EL (cell line): ENCODE data around the gene WDR70.

Experiments
- DNase-seq: peaks from one replicate; pipeline ENCODE4 v3.0.0-alpha.2; 2016

WDR70 gene

DNA sequence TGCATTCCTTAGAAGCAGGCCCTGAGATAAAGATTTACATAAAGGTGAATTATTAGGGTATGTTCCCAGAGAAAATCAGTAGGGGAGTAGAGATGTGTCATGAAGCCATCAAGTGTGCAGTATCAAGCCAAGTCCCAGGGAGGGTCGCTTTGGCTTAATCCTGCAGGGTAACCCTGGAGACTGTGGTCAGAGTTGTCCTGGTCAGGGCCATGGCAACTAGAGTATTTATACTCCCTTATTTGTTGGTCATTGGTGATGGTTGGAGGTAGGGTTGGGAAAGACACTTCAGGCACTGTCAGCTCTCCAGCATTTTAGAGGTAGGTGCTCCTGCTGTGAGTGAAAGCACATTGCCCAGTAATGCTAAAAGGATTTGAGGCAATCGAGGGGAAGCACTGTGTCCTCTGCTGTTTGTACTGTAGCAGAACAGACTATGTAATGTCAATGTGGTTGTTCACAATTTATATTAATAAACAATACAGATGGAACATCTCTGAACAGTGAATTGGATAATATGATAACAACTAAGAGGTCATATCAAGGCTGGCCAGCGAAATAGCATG lies 351.9 kb downstream of the WDR70 start:
- no peak for DNase-seq

DNA sequence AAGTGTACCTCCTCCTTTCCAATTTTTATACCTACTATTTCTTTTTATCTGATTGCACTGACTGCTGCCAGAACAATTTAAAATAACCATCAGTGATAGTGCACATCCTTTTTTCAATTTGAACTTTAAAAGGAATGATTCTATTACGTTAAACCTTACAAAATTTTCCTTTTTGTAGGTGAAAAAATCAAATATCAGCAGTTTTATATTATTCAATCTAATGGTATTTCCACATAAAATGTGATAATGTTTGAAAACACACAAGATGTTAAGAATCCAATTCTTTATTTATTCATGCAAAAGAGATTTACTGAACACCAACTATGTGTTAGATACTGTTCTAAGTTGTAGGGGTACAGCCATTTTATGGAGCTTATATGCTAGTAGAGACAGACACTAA lies 355.0 kb downstream of the WDR70 start:
- DNase-seq = no peak

DNA sequence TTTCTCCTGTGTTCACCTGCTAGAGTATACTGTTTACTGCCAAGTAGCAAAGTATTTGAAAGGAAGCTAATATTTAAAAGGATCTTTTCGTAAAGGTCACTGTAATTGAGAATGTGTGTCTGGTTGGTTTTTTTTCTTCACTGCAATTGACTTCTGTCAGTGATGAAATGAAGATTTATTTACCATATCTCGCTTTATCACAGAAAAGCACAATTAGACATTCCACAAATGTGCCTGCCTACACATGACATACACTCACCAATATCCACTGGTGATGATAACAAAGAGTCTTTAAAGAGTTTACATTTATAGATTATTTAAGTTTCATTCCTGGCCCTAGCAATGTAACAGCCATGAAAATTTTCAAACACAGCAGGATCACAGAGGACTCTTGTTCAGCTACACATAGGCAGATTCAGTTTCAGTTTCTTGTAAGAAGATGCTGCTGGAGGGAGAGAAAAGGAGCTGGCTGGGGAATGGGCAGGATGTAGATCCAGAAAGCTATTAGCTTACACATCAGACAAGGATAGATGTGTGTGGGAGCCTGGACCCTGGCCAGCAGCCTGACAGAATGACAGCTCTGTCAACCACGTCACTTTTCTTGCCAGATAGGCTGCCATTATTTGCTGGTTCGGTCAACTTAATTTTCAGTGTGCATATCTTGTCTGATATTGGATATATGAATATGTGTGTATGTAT lies 356.7 kb downstream of the WDR70 start:
- peak; percentile 21 for DNase-seq

DNA sequence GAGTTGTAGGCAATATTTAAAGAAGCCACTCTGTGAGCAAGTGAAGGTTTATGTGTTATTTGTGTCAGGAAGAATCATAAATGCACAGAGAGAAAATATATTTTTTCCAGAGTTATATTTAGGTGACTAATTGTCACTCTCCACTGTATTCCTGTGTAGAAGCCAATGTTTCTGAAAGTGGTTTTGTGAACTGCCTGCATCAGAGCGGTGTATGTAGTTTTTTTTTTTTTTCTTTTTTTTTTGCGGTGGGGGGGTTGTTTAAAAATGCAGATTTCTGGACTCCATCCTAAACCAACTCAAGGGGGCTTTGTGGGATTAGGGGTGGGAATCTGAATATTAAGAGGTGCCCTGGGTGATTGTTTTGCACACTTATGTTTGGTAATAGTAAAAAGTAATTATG lies 357.3 kb downstream of the WDR70 start:
- DNase-seq = no peak

DNA sequence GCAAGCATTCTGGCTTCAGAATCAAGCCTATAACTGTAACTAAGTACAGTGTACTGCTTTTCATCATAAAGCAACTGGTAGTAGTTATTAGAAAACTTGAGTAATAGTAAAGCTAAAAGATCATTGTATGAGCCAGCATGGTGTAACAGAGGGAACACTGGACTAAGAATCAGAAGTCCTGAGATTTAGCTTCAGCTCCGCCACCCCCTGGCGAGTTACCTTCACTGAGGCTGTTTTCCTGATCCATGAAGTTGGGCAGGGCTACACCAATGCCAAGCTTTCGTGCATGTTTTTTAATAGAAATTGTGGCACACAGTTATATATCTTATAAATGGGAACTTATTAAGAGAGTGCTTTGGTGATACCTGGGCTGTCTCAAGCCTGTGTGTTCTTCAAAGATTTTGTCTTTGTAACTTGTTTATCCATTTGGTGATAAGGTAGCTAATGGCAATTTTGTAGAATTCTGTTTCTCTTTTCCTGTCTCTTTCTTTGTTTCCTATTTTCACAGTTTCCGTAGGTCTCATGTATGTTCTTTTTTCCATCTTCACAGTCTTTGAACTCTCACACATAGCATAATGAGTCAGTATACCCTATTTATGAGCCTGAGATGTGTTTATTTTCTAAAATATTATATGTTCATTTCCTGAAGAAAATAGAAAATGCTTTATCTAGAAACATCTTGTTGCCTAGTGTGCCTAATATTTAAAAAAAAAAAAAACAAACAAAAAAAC lies 358.4 kb downstream of the WDR70 start:
- no peak for DNase-seq

DNA sequence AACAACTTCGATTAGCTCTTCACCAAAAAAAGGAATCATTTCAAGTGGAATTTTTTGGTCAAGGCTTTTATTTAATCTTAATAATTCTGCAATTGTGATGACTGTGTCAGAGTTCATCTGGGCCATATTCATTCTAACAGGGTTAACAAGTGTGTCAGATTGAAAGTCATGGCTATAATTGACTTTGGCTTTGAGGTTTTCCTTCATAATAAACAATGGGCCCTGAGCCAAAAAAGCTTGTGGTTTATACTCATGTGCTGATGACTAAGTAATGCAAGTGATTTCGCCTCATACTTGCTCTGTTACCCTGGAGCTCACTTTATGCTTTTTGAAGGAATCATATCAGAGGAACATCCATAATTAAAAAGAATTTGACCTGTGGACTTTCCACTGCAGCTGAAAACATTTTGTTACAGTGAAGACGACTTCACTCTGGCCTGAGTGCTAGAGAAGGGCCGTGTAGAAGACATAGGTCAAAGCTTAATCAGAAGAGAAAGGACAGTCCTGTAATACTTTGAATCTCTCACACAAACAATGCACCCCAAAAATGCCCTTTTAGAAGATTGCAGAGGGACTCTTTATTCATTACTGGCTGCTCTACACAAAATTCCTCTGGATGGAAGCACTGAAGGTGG lies 359.1 kb downstream of the WDR70 start:
- DNase-seq = peak; percentile 96

DNA sequence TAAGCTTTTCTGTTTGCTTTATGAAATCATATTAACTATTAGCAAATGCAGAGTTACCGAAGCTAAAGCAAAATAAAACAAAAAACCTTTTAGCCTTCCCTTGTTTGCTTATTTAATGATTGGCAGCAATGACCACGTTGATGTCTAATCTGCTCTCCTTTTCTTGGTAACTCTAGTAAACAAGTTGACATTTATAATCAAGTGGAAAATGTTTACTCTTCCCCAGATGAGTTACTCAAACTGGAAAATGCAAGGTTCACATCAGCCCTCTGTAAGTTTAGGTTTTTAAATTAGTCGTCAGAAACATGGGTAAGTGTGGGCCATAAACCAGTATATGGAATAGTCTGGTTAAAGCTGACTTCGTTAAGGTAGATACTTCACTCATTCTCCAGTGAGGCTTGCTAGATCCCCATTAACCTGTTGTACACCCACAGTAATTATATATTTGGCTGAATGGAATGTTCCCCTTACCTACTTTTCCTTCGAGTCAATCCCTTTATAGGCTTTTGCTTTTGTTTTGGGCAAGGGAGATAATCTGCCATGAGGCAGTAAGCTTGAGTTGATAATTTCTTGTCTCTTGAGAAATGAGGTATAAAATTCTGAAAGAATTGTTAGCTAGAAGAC lies 359.9 kb downstream of the WDR70 start:
- no peak for DNase-seq

DNA sequence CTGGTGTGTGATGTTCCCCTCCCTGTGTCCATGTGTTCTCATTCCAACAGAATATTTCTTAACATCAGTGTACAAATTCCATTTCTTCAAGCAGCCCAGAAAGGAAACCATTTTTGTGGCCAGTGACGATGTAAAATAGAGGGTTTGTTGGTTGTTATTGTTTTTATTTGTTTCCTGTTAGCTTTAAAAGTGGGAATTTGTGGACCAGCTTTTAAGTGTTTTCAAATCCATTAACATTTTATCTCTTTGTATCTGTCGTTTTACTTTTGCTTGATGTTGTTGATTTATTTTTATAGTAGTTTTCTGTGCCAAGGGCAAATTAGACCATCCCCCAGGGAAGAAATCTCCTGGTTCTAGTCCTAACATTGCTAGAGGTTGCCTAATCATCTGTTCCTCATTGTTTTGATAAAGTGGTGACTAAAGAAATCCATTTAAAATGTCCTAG lies 360.7 kb downstream of the WDR70 start:
- peak; percentile 58 for DNase-seq

DNA sequence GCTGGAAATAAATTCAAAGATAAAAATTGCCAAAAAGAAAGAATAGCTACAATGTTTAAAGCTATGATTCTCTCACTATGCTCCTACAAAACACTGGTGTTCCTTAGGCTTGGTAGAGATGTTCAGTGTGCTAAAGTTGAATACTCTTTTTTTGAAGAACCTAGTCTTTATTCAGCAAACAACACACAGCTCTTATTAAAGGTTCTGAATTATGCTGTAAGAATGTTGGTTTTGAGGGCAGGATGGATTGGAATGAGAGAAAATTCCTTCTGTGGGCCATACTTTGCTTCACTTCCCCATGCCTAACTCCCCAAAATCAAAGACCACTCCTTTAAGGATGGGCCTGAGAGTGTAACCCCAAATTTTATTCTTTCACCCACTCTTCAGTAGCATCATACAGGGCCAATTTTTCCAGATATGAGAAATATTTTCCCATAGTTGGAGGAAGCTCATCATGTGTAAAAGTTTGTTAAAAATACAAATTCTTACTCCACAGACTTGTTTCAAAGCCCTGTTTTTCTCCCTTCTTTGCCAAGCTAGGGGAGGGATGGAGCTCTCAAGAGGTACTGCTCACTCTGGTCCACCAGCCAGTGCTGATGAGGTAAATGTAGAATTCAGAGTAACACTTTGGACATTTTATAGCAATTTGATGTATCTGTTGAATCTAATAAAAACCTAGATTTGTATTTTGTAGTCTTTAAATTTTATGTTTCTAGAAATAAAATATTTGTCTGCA lies 361.4 kb downstream of the WDR70 start:
- peak; percentile 66 for DNase-seq

DNA sequence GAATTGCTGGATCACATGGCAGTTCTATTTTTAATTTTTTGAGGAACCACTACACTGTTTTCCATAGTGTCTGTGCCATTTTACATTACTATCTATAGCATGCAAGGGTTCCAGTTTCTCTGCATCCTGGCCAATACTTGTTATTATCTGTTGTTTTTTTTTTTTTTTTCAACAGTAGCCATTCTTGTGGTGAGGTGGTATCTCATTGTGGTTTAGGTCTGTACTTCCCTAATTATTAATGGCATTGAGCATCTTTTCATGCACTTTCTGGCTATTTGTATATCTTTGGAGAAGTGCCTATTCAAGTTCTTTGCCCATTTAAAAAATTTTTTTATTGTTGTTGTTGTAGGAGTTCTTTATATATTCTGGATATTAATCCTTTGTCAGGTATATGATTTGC lies 363.0 kb downstream of the WDR70 start:
- DNase-seq = no peak

DNA sequence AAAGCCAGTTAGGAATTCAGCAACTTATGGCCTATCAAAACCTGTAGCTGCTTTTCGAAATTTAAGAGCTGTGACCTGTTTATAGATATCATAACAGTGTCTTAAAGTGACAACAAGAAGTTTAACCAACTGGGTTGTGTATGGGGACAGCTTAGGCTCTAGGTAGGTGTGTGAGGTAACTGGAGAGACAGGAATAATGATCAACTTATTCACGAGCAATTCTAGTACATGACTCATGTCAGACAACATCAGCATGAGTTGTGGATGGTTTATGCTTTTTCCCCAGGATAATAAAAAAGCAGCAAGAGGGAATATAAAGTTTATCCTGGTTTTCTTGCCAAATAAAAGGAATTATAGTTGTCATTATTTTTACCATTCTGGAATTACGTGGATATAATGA lies 372.1 kb downstream of the WDR70 start:
- DNase-seq = peak; percentile 38

DNA sequence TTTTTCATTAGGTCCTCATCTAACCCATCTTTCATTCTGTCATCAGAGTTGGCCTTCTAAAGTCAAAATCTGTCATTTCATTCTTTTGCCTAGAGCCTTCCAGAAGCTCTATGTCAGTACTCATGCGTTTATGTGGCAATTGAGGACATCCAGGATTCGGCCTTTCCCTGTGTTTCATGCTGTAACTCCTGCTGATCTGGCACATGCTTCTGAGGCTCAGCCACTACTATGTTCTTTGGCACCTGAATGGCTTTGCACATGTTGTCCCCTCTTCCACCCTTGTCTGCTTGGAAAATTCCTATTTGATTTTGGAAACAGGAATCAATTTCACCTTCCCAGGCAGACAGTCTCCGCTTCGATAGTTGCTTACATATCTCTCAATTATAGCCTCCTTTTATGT lies 375.9 kb downstream of the WDR70 start:
- DNase-seq = no peak

DNA sequence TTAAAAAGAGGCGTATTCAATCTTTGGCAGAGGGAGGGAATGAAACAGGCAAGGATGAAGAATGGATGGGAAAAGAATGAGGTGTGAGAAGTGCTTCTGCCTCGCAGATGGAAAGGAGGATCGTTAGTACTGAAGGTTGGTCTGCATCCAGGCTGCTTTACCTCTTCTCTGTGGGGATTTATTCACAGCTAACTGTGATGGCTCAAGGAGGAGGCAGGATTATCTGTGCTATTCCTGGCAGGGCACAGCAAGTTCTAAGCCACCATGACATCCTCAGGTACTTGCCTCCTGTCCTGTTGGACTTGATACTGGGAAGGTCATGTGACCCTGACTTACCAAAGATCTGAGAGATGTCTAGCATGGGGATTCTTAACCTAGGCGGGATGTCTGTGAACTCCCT lies 376.5 kb downstream of the WDR70 start:
- DNase-seq = no peak

DNA sequence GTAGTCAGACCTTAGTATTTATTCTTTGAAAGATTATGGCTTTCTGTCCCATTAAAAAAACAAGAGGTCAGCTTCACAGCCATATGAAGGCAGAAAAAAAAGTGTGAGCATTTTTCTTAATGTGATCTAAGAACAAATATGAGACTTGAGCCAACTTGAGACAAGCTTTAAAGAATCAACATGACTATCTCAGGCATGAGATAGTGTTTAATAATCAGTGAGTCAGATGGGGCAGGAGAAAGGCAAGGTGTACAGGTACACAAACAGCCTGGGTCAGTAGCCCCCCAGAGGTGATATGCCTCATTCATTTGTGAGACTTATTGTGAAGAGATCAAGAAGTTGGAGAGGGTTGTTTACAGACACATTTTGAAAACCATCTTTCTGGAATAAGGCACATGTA lies 377.1 kb downstream of the WDR70 start:
- no peak for DNase-seq

DNA sequence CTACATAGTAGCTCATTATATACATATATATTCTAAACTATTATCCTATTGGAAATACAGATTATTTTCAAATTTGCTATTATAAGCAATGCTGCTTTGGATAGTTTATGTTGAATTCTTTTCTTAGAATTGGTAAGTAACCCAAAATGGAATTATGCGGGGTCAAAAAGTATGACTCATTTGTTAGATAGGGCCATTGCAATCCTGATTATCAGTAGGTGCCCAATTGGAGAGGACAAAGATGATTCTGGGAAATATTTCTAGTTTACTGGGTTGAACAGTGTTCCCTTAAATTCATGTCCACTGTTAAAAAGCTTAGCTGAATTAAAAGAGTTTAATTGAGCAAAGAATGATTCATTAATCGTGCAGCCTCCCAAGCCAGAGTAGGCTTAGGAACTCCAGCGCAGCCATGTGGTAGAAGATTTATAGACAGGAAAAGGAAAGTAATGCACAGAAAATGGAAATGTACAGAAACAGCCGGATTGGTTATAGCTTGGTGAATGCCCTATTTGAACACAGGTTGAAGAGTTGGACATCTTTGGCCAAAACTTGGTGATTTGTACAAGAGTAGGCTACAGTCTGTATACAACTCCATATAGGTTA lies 379.0 kb downstream of the WDR70 start:
- peak; percentile 13 for DNase-seq

DNA sequence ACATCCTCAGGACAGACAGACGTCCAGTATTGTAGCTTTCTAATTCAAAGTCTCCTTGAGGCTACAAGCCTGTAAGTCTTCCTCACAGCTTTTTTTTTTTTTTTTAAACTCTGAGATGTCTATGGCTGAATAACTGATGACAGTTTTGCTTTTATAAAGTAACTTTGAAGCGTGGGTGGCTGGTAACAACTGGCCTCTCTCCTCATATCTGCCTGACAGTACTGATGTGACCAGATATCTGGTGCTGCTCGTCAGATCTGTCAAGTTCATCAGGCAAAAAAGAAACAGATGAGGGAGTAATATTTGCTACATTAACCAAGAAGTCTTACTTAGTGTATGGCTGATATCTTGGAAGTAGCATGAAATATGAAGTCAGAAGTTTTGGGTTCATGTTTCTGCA lies 388.1 kb downstream of the WDR70 start:
- no peak for DNase-seq

DNA sequence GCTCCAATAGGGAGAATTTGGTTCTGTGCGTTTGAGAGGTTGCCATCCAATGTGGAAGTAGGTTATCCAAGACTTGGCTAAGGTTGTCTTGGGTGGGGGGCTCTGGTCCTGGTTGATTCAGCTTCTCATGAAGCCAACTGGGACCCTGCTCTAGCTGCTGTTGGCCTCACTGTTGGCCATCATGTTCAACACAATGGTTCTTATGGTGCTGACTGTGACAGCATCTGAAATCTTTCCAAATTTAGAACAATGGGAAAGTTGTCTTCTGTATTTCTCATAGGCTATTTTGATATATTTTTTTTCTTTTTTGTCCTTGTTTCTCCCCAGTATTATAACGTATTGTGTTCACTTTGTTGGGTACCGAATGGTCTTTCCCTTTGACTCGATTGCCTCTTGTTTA lies 388.8 kb downstream of the WDR70 start:
- no peak for DNase-seq

DNA sequence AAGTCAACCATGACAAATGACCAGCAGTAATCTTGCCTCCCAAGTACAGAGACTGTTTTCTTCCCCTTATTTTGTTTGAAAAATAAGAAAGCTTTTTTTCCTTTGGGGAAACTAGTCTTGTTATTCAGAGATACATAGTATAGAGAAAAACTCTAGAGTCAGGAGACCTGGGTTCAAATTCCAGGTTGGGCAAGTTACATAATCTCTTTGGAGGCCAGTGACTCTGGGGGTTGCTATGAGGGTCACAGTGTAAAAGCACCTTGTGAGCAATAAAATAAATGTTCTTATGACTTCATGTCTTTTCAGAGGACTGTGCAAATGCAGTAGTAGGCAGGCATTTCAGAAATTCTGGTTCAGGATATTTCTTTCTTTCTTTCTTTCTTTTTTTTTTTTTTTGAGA lies 389.3 kb downstream of the WDR70 start:
- no peak for DNase-seq

DNA sequence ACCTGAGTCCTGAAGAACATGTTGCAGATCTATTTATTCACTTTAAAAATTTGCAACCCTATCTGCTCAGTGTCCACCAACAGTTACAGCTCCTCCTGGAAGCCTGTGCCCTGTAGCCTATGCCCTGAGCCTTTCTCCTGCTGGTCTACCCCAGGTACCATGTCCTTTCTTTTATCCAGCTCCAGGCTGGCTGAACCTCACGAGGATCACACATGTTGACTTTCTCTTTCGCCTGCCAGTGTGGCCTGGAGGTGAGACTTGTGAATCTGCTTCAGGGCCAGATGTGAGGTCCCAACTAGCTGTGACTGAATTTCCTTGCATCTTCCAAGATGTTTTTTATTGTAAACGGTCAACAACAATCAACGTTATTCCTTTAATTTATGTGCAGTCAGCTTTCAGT lies 390.0 kb downstream of the WDR70 start:
- no peak for DNase-seq

DNA sequence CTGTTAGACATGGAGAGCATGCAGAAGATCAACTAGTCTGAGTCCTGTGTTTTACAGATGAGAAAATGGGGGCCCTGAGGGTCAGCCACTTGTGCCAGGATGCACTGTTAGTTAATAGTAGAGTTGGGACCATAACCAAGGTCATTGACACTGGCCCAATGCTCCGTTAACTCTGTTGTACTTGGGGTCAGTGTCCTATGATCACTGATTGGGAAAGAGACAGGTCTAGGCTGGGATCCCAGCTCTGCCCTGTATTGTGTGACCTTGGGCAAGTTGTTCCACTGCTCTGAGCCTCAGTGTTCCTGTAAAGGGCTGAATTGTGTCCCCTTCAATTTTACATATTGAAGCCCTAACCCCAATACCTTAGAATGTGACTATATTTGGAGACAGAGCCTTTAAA lies 390.7 kb downstream of the WDR70 start:
- DNase-seq = no peak

DNA sequence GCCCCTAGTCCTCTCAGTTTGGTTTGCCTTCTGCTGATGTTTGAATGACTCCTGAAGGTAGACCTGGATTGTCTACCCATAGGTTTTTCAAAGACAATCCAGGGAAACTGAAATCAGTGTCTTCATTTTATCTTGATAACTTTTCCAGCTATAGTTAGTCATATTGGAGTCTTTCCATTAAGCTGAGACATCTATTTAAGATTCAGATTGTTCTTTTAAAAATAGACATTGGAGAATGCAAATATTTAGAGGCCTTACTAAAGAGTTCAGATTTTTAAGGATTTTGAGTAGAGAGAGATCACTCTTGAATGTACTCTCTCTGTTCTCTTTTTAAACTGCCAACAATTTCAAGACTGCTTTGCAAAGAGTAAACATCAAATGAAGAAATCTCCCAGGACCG lies 391.7 kb downstream of the WDR70 start:
- no peak for DNase-seq

DNA sequence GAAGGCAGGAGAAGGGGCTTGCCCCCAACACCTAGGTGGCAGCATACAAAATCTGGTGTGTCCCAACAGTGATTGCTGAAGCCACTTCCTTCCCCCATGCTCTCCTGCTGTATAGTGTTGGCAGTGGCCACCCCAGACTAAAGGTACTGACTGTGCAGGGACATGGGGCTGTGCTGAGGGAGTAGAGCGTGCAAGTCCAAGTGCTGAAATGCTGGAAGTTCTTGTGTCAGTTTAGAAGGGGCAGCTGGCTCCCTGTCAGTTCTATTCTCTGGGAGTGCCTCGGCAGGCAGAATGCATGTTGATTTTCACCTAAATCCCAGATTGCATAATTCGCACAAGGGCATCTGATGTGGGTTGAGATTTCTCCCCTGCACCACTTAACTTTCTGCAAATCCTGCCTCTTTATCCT lies 392.1 kb downstream of the WDR70 start:
- no peak for DNase-seq
